KBM-7 (cell line): ENCODE measurements around the gene GPR50.

Source experiments
- DNase-seq: peaks from one replicate; pipeline ENCODE4 v3.0.0-alpha.2; 2015
- in situ Hi-C: fragments of 300-500 bp; cut with MboI; formaldehyde crosslinking; loops from 2 replicates; pipeline ENCODE4 v1.14.3; 2020; ENCODE audit warnings: low sequenced_read_pairs, low pct_unique_long_range_greater_than_20kb, mixed read lengths

The GPR50 gene

DNA sequence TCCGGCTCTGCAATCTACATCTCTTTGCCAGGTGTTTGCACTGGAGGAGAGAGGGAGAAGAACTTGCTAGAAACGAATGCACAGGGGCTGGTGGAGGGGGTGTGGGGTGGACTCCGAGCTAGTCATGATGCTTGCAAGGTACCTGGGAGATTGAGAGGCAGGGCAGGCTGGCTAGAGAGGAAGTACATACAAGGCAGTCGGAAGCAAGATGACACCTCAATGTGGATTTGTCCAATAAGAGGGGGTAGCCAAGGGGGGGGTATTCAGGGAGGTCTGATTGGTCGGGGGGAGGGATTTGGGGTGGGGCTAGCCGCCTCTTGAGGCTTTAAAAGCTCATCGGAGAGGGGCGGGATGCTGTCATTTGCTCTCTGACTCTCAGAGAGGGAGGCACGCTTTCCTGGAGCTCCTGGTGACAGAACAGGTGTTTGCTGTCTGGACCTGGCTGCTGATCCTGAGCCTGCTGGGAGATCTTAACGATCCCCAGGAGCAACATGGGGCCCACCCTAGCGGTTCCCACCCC is at the start of gene GPR50:
TSS of gene GPR50 (plus strand) at position 354 of the 520 bp plus-strand sequence. CDS start at position 492, 138 bp downstream.
- DNase-seq: no peak
- in situ Hi-C loops: no loop called here

DNA sequence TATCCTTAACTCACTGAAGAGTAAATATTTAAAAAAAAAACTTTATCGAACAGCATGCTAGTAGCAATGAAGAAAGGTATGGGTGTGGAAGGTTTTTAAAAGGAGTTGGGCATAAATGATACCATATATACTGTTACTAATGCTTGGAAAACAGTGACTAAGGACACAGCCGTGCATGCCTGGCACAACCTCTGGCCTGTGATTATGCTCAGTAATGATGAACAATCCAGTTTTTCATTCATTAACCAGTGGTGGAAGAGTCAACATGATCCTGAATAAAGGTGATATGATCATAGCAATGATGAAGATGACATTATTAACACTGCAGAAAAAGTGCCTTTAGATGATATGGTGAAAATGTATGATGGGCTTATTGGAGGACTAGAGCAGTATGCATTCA is 43.9 kb upstream of the GPR50 start:
- in situ Hi-C loops: no loop called here
- DNase-seq: no peak

DNA sequence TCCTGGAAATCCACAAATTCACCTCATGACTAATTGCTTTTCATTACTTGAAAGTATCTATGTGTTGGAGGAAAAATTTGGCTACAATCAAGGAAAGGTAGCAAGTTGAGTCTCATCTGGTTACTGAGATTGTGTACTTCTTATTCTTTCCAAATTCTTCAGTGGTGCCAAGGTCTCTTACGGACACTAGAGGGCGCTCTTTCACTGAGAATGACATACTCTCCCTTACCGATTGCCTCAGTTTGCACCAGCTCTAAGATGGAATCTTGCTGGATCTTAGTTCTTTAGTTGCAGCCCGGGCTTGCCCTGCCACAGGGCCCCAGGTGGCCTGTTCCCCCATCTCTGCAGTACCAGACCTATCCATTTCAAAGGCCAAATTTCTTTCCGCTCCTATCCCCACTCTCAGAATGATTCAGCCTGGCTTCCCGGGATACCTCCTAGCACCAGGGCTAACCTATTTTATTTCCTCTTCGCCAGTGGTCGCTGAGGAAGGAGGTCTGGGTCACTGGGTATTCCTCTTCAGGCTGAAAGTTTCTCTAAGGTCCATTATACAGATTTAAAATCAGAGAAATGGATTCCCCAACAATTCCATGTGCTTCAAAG is 24.6 kb upstream of the GPR50 start:
- peak; percentile 67 for DNase-seq
- in situ Hi-C loops: loop anchor here (25.0 kb wide), 1 partner anchor 536 kb away; the partner anchor contains the start of gene PRRG3

DNA sequence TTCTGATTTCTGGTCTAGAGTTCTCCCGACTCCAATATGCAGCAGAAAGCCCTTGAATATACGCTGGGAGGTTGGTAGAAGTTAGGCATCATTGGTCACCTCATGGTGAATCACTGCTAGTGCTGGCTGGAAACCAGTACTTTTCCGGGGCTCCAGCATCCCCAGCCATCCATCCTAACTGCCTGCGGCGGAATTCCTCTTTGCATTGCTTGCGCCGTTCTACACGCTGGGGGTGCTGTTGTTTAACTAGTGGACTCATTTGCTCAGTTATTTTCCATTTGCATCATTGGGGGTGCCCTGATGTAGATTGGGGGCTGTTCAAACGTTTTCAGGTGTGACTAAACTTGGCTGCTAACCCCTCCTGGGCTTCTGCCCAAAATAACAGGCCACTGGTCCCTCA is 23.3 kb upstream of the GPR50 start:
- DNase-seq: no peak
- in situ Hi-C loops: loop anchor here (25.0 kb wide), 1 partner anchor 534 kb away; the partner anchor contains the start of gene PRRG3

DNA sequence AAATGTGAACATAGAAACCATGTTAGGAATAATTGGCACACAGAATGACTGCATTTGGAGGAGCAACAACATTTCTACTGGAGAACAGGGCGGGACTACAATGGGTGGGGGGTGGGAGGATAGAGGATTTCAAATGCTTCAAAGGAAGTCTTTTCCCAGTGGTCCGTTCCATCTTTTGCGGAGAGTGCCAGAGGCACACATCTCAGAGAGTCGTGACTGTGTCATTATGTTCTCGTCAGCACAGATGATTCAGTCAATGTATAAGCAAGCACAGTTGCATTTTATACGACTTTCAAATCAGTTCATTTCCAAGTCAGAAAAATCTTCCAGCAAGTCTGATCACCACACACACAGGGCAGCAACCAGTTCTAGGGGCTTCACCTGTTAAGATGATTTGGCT is 22.7 kb upstream of the GPR50 start:
- no peak for DNase-seq
- in situ Hi-C loops: loop anchor here (25.0 kb wide), 1 partner anchor 534 kb away; the partner anchor contains the start of gene PRRG3

DNA sequence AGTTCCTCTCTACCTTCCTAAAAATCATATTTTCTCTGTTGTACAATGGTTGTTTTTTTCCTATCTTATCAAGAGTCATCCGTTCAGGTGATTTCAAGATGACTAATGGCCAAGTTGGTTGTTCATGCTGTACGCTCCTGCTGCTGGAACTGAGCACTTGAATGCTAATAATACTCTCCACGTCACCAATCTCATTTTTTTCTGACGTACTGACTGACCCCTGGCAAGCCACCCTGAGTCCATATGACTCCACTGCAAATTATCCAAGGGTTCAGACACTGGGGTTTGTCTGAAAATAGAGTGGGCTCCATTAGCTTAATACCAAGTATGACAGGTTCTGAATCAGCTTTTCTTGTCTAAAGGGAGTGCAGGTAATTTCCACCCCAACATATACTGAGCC is 21.1 kb upstream of the GPR50 start:
- DNase-seq: no peak
- in situ Hi-C loops: loop anchor here (25.0 kb wide), 1 partner anchor 532 kb away; the partner anchor contains the start of gene PRRG3

DNA sequence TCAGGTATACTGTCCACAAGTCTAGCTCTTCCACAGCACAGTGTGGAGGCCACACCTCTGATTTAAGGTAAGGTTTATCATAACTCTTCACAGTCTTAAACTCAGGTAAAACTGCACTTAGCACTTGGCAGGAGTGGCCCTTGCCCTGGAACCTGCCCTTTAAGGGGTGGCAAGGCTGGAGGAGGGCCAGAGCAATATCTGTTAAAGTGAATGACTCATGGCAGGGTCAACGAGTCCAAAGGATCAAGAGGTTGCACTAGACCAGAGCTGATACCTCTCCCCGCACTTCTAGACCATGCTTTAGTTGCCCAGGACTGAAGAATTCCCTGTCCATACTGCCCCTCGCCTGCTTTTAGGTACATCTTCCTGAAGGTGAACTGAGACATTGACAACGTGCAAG is 14.7 kb upstream of the GPR50 start:
- in situ Hi-C loops: loop anchor here (25.0 kb wide), 1 partner anchor 526 kb away; the partner anchor contains the start of gene PRRG3
- DNase-seq: no peak

DNA sequence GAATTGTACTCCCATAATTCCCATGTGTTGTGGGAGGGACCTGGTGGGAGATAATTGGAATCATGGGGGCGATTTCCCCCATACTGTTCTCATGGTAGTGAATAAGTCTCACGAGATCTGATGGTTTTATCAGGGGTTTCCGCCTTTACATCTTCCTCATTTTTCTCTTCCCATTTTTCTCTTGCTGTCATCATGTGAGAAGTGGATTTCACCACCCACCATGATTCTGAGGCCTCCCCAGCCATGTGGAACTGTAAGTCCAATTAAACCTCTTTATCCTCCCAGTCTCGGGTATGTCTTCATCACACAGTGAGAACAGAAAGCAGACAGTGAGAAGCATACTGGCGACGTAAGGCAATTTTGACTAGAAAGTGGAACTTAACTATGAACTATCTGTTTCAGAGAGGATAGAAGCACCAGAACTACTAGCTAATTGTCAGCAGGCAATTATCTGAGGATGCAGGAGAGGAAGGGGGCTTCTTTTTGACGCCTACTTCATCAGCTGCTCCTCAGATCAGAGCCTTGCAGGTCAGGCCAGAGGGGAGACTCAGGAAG is 8.5 kb upstream of the GPR50 start:
- in situ Hi-C loops: loop anchor here (25.0 kb wide), 1 partner anchor 519 kb away; the partner anchor contains the start of gene PRRG3
- DNase-seq: peak; percentile 32

DNA sequence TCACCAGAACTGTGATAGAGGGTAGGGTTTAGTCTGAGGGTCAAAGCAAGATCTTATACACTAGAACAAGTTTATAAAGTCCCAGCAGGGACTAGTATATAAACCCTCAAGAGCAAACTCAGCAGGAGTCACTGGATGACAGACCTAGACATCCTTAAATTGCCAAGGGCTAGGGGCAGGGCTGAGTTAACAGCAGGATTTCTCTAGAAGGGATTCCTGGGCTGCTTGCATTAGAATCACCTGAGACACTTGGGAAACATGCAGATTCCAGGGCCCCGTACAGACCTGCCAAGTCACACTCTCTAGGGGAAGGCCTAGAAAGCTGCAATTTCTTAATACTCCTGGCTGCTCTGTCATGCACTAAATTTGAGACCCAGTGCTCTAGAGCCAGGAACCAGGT is 6.6 kb upstream of the GPR50 start:
- in situ Hi-C loops: loop anchor here (25.0 kb wide), 1 partner anchor 518 kb away; the partner anchor contains the start of gene PRRG3
- DNase-seq: no peak

DNA sequence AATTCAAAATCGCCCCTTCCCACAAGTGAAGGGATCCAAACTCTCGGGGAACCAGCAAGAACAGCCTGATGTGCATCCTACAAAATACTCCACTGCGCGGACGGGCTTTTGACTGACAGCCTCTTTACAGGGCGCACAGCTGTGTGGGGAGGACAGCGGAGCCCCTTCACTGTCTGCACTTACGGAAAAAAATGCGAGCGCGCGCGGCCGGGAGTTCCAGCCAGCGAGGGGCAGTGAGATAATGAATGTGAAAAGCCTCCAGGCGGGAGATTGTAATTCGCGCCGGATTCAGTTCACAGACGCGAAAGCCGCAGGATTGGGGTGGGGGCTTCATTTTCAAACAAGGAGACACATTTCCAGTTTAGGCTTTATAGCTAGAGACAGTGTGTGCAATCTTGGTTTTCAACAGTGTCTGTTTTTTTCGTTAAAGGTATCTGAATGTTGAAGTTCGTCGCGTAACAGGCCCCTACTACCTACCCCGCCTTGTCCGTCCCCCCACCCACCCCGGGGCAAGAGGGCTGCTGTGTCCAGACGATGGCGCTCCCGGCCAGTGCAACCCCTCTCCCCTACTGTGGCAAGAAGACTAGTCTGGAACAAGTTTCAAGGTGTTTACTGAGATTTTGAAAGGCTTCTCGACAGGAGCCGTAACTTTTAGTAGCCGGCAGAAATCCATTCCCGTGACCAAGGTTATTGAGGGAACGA is 1.7 kb upstream of the GPR50 start:
- no peak for DNase-seq
- in situ Hi-C loops: loop anchor here (25.0 kb wide), 1 partner anchor 513 kb away; the partner anchor contains the start of gene PRRG3

DNA sequence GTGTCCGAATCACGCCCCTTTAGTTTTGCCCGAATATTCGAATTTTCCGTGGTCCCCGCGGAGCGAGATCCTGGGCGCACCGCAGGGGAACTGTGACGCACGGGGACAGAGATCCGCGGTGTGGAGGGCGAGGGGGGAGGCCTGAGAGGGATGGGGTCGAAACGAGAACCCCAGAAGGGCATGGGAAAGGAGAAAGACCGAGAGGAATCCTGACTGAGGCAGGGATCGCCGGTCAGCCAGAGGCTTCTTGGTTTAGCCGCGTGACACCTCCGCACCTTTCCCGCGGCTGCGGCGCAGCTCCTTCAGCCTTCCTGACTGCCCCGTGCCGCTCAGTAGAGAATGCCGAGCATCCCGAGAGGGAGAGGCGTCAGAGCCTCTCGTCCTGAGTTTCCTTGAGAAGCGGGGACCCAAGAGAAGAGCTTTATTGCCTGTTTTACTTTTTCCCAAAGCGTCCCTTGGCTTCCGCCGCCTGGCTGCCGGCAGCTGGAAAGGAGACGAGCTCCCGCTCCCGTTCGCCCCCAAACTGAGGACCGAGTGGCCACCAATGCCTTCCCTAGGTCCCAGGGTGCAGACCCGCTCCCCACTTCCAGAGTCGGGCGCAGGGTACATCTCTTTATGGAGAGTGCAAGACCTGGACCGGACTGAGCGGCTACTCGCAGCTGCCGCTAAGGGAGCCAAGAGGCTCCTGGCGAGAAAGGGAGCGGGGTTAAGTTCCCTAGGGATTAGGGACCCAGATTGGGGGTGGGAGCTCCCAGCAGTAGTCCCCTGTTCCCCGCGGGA is 911 bp upstream of the GPR50 start:
- DNase-seq: no peak
- in situ Hi-C loops: no loop called here

DNA sequence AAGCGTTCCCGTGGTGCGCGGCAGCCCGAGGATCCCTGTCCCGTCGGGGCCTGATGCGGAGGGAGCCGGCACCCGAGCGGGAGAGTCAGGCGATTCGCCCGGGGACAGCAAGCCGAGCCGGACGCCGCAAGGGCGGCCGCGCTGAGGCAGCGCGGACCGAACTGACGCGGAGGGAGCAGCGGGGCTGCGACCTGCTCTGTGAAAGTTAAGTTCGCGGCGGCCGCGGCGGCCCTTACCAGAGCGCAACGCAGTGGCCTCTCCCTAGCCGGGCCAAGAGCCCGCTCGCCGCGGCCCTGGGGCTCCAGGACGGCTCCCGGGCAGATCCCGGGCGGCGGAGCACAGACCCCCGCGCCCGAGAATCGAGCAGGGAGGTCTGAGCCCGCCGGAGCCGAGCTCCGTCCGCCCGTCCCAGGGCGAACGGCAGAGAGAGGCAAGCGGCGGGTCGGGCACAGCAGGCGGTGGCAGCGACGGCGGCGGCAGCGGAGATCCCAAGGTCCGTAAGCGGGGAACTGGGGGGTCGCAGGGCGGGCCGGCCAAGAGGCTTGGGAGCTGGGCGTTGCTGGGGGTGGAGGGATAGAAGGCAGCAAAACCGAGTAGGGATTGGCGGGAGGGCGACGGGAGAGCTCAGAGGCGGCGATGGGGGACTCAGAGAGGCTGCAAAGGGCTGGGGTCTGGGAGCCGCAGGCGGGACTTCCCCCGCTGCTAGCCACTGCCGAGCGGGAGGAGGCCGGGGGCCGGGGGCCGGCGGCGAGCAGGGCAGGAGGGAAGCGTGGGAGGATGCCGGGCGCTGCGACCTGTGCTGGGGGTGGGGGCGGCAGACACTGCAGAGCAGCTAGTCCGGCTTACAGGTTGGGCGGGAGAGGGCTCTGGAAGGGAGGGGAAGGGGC is 1.0 kb downstream of the GPR50 start:
- no peak for DNase-seq
- in situ Hi-C loops: no loop called here

DNA sequence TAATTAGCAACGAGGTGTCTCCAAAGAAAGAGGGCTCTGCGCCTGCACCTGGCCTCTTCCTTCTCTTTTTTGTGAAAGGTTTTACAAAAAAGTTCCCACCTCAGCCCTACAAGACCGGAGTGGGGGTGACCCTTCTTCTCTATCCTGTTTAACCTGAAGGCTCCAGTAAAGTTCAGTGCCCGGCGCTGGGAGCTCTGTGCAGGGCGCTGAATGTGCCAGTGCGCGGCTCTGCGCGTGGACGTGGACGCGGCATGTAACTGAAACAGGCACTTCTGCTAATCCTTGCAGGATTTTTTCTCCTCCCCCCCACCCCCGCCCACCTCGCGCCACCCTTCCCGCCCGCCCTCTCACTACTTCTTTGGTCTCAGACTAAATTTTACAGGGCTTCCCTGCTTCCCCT is 2.4 kb downstream of the GPR50 start:
- no peak for DNase-seq

DNA sequence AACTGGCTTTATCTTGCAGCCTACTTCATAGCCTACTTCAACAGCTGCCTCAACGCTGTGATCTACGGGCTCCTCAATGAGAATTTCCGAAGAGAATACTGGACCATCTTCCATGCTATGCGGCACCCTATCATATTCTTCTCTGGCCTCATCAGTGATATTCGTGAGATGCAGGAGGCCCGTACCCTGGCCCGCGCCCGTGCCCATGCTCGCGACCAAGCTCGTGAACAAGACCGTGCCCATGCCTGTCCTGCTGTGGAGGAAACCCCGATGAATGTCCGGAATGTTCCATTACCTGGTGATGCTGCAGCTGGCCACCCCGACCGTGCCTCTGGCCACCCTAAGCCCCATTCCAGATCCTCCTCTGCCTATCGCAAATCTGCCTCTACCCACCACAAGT is 4.0 kb downstream of the GPR50 start:
- in situ Hi-C loops: no loop called here

More for the DNA sequence above, 2.4 kb downstream of the GPR50 start:
- in situ Hi-C loops: no loop called here

DNA sequence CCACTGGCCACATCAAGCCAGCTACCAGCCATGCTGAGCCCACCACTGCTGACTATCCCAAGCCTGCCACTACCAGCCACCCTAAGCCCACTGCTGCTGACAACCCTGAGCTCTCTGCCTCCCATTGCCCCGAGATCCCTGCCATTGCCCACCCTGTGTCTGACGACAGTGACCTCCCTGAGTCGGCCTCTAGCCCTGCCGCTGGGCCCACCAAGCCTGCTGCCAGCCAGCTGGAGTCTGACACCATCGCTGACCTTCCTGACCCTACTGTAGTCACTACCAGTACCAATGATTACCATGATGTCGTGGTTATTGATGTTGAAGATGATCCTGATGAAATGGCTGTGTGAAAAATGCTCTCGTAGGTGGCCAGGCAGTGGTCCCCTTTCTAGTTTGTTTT is 4.7 kb downstream of the GPR50 start:
- no peak for DNase-seq
- in situ Hi-C loops: no loop called here

More for the DNA sequence above, 4.0 kb downstream of the GPR50 start:
- DNase-seq: no peak

DNA sequence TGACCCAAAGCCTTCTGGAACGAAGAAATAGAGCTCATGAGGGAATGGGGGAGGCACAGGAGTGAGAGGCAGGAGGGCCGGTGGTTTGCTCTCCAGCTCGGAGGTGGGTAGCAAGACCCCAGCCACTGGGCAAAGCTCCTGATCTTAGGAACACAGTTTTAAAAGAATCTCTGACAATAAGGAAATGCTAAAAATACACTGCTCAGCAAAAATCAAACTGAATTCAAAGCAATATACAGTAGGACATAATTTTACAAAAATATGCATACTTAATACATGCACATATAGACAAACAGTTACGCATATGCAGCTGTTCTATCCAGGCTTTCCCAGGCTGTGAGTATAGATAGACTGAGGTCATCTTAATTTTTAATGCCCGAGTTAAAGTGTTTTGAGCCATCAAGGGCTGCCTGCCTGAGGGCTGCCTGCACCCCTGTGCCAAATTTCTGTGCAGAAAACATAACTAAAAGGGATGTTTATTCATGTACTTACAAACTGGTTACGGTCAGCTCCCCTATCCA is 6.9 kb downstream of the GPR50 start:
- in situ Hi-C loops: no loop called here
- DNase-seq: no peak

DNA sequence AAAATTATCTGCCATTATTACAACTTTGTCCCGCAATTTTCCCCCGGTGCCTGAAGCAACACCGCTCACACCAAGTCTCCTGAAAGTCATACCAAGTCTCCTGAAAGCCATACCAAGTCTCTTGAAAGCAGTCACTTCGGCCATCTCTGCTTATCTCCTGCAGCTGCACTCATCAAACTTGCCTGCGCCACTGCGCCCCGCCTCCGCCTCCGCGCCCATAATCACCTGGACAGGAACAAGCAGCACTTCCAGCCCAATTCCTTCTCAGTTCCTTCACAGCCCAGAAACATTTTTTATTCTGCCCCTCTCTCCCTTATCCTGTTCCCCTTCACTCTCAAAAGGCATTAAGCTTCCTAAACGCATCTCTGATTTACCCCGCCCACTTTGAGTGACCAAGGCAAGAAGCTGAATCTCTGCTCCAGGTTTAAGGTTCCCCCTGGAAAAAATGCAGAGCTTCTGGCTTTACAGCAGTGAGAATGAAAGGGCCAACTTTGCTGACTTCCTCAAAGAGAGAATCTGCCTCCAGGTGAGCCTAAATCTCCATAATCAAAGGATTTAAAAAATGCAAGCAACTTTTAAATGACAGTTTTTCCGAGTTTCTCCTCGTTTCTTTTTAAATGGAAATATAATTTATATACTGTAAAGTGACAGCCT is 7.7 kb downstream of the GPR50 start:
- DNase-seq: no peak
- in situ Hi-C loops: no loop called here
